Lower leg skin (tissue), 4 donors: ENCODE results near the gene UBIAD1. TPM values are rescaled to one million over a fixed set of nuclear protein-coding genes. Genes with fewer than 3 reads are reported as not detected.

ENCODE experiments used
- DNase-seq, 2 donors: peaks; one replicate each; pipeline ENCODE4 v3.0.0-alpha.2; 2019; ENCODE audit warnings: low spot score in 2 of 2
- H3K4me3 ChIP-seq: fragments of 200-600 bp; sonication (generic); 2 replicates; pipeline ENCODE4 v1.5.1; 2017; ENCODE audit warnings: mild to moderate bottlenecking, low read depth; ENCODE audit not compliant: poor library complexity, severe bottlenecking
- CTCF ChIP-seq, 3 donors: fragments of 450-650 bp; IDR thresholded peaks; one replicate each; pipeline ENCODE4 v1.5.1; 2016; ENCODE audit warnings: antibody characterized with exemption in 3 of 3, mild to moderate bottlenecking in 3 of 3, moderate library complexity in 2 of 3
- POLR2A ChIP-seq, 2 donors: fragments of 450-650 bp; IDR thresholded peaks; one replicate each; pipeline ENCODE4 v1.6.1; 2016 to 2017; ENCODE audit warnings: antibody characterized with exemption in 2 of 2, mild to moderate bottlenecking in 1 of 2, moderate library complexity in 1 of 2
- WGBS, 2 donors: methylation state at CpG; one replicate each; pipeline ENCODE4 v1.1.5; 2018; 5-methylcytosine and 5-hydroxymethylcytosine counted together
- intact Hi-C: fragments of 100-400 bp; cut with DNase I; formaldehyde crosslinking; loops from one replicate; pipeline ENCODE4 v1.15.0; 2023; ENCODE audit warnings: low total_unique reads
- total RNA-seq, 4 donors: library from RNA; depleted of rRNA; stranded (reverse); fragments of >200 nt; gene quantifications; one replicate each; pipeline ENCODE4 v1.1.0, GENCODE V29; 2016

UBIAD1 gene
- total RNA-seq, result 10 to 100 TPM in 3 of 4 donors, 1 to 10 TPM in 1; 7.4 to 23.0 (median 14.6) TPM

- WGBS, 2 donors, result 0% methylated on average over 21 to 30 of the region's 64 CpGs
- intact Hi-C loops, result no loop called here
- H3K4me3 ChIP-seq, result peak within 1 kb of the TSS; percentile 52
Measured at GRCh38 chr1:11272832-11273594, at the start of gene UBIAD1. UBIAD1 (plus strand) TSS chr1:11273198; CDS start chr1:11273532, 334 bp downstream.

GRCh38 chr1:11227106-11228077, 45.6 kb upstream of the UBIAD1 start:
- TF ChIP-seq CTCF (IDR thresholded peaks at IDR 0.05) (no peak), POLR2A (IDR thresholded peaks at IDR 0.05) (no peak)
- intact Hi-C loops, result no loop called here
- DNase-seq, result no peak
- no peak overlapping the region for H3K4me3 ChIP-seq
- 89 to 92% methylated on average over 10 of the region's 10 CpGs for WGBS, 2 donors

More at GRCh38 chr1:11272832-11273594, at the start of gene UBIAD1:
- DNase-seq, result peak; percentile 70 to 95
- TF ChIP-seq POLR2A (IDR thresholded peaks at IDR 0.05) (no peak), CTCF (IDR thresholded peaks at IDR 0.05) (no peak)

- no peak for DNase-seq
- WGBS, 2 donors, result 86 to 90% methylated on average over 4 of the region's 4 CpGs
- intact Hi-C loops, result no loop called here
- TF ChIP-seq POLR2A (IDR thresholded peaks at IDR 0.05) (no peak), CTCF (IDR thresholded peaks at IDR 0.05) (no peak)
- no peak overlapping the region for H3K4me3 ChIP-seq
Measured at GRCh38 chr1:11229203-11229602, 43.8 kb upstream of the UBIAD1 start.

- intact Hi-C loops, result no loop called here
- WGBS, 2 donors, result 98 to 99% methylated on average over 2 of the region's 2 CpGs
- TF ChIP-seq CTCF (IDR thresholded peaks at IDR 0.05) (no peak), POLR2A (IDR thresholded peaks at IDR 0.05) (no peak)
- no peak for DNase-seq
- no peak overlapping the region for H3K4me3 ChIP-seq
Measured at GRCh38 chr1:11233208-11233607, 39.8 kb upstream of the UBIAD1 start.

GRCh38 chr1:11237356-11237755, 35.6 kb upstream of the UBIAD1 start:
- no peak overlapping the region for H3K4me3 ChIP-seq
- TF ChIP-seq POLR2A (IDR thresholded peaks at IDR 0.05), result no peak
- no peak for TF ChIP-seq CTCF (IDR thresholded peaks at IDR 0.05)
- DNase-seq, result no peak
- intact Hi-C loops, result no loop called here
- WGBS, 2 donors, result 81 to 90% methylated on average over 6 of the region's 6 CpGs
